Raji (cell line): ENCODE data around the gene TBC1D22A.

Experiments used
- POLR2A ChIP-seq: IDR thresholded peaks from 2 replicates; pipeline ENCODE4 v1.6.1; 2011; ENCODE audit warnings: low read depth, low read length, control low read depth; ENCODE audit not compliant: insufficient read depth

The TBC1D22A gene

GRCh38 chr22:47006433-47006832 lies 244.0 kb downstream of the TBC1D22A start:
- no peak for TF ChIP-seq POLR2A

GRCh38 chr22:47006869-47007268 lies 244.4 kb downstream of the TBC1D22A start:
- no peak for TF ChIP-seq POLR2A

GRCh38 chr22:47007496-47007895 lies 245.0 kb downstream of the TBC1D22A start:
- TF ChIP-seq POLR2A, result no peak

GRCh38 chr22:47008208-47008885 lies 245.9 kb downstream of the TBC1D22A start:
- no peak for TF ChIP-seq POLR2A

- no peak for TF ChIP-seq POLR2A
These were observed 247.1 kb downstream of the TBC1D22A start for GRCh38 chr22:47009304-47010101.

GRCh38 chr22:47010211-47010610 lies 247.8 kb downstream of the TBC1D22A start:
- no peak for TF ChIP-seq POLR2A

- no peak for TF ChIP-seq POLR2A
These were observed 248.8 kb downstream of the TBC1D22A start for GRCh38 chr22:47011131-47011858.

- TF ChIP-seq POLR2A, result no peak
These were observed 249.4 kb downstream of the TBC1D22A start for GRCh38 chr22:47011859-47012258.

GRCh38 chr22:47012589-47013370 lies 250.3 kb downstream of the TBC1D22A start:
- TF ChIP-seq POLR2A, result no peak

GRCh38 chr22:47013861-47014635 lies 251.6 kb downstream of the TBC1D22A start:
- TF ChIP-seq POLR2A, result no peak

GRCh38 chr22:47014636-47015345 lies 252.3 kb downstream of the TBC1D22A start:
- TF ChIP-seq POLR2A, result no peak

- no peak for TF ChIP-seq POLR2A
These were observed 253.2 kb downstream of the TBC1D22A start for GRCh38 chr22:47015589-47016178.

- TF ChIP-seq POLR2A, result no peak
These were observed 254.2 kb downstream of the TBC1D22A start for GRCh38 chr22:47016631-47017030.

GRCh38 chr22:47017245-47017644 lies 254.8 kb downstream of the TBC1D22A start:
- TF ChIP-seq POLR2A, result no peak
